ENCODE results near the gene PNPLA6. TPM values are rescaled to one million over a fixed set of nuclear protein-coding genes. Genes with fewer than 3 reads are reported as not detected.
A peak's percentile ranks its signal among the peaks of the same experiment; 100 is the strongest.

PNPLA6 gene
- total and polyA plus RNA-seq, 2 of the 13 experiments (the other 11 are each of a cell fraction or from before 2014, with no cell fraction given) = 24.9 to 28.2 TPM

- TF ChIP-seq, protein P1, sequence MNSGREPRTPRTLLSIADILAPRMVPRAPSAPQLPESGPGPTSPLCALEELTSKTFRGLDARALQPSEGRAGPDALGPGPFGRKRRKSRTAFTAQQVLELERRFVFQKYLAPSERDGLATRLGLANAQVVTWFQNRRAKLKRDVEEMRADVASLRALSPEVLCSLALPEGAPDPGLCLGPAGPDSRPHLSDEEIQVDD (CRISPR knock-in tag; IDR thresholded peaks at IDR 0.05; ENCODE audit: borderline replicate concordance) = peak; percentile 98; the same call in 1 of the 2 replicates
- TF ChIP-seq ESRRA (CRISPR knock-in tag; IDR thresholded peaks at IDR 0.05; ENCODE audit: low read depth) (0 out of 2 replicates have a peak, but pooled peaks have one; percentile 55), NONO (IDR thresholded peaks at IDR 0.05) (no peak), NONO (CRISPR knock-in tag; conservative IDR thresholded peaks at IDR 0.05) (no peak), RORA (CRISPR knock-in tag; IDR thresholded peaks at IDR 0.05) (0 out of 2 replicates have a peak, but pooled peaks have one; percentile 67), NFE2 (CRISPR knock-in tag; IDR thresholded peaks at IDR 0.05) (peak; percentile 85), ZNF784 (CRISPR knock-in tag; IDR thresholded peaks at IDR 0.05; ENCODE audit: borderline replicate concordance) (peak; percentile 91), SOX13 (IDR thresholded peaks at IDR 0.05) (no peak), SOX13 (CRISPR knock-in tag; conservative IDR thresholded peaks at IDR 0.05 in 1 of 2, IDR thresholded peaks at IDR 0.05 in 1 of 2) (peak in 1 of 2 experiments; percentile 82; a peak in 2 of 4 replicates), CENPBD1 (CRISPR knock-in tag; IDR thresholded peaks at IDR 0.05; ENCODE audit: borderline replicate concordance, low read depth) (peak; percentile 62; the same call in 1 of the 2 replicates), ZNF432 (CRISPR knock-in tag; IDR thresholded peaks at IDR 0.05; ENCODE audit: borderline replicate concordance) (peak; percentile 90; the same call in 1 of the 2 replicates), NBN (conservative IDR thresholded peaks at IDR 0.05) (no peak), ZNF260 (CRISPR knock-in tag; IDR thresholded peaks at IDR 0.05; ENCODE audit: borderline replicate concordance, low read depth) (no peak), MXD4 (CRISPR knock-in tag; IDR thresholded peaks at IDR 0.05) (peak; percentile 95; the same call in 1 of the 2 replicates), ZFP36 (IDR thresholded peaks at IDR 0.05; ENCODE audit: borderline replicate concordance, low read depth, low read length, partially characterized antibody) (no peak), ZNF562 (CRISPR knock-in tag; IDR thresholded peaks at IDR 0.05; ENCODE audit: borderline replicate concordance) (no peak)
- TF ChIP-seq, protein P2, sequence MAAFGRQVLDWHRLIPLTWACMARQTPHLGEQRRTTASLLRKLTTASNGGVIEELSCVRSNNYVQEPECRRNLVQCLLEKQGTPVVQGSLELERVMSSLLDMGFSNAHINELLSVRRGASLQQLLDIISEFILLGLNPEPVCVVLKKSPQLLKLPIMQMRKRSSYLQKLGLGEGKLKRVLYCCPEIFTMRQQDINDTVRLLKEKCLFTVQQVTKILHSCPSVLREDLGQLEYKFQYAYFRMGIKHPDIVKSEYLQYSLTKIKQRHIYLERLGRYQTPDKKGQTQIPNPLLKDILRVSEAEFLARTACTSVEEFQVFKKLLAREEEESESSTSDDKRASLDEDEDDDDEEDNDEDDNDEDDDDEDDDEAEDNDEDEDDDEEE (CRISPR knock-in tag; IDR thresholded peaks at IDR 0.05) = peak; percentile 96
- TF ChIP-seq, protein P3, sequence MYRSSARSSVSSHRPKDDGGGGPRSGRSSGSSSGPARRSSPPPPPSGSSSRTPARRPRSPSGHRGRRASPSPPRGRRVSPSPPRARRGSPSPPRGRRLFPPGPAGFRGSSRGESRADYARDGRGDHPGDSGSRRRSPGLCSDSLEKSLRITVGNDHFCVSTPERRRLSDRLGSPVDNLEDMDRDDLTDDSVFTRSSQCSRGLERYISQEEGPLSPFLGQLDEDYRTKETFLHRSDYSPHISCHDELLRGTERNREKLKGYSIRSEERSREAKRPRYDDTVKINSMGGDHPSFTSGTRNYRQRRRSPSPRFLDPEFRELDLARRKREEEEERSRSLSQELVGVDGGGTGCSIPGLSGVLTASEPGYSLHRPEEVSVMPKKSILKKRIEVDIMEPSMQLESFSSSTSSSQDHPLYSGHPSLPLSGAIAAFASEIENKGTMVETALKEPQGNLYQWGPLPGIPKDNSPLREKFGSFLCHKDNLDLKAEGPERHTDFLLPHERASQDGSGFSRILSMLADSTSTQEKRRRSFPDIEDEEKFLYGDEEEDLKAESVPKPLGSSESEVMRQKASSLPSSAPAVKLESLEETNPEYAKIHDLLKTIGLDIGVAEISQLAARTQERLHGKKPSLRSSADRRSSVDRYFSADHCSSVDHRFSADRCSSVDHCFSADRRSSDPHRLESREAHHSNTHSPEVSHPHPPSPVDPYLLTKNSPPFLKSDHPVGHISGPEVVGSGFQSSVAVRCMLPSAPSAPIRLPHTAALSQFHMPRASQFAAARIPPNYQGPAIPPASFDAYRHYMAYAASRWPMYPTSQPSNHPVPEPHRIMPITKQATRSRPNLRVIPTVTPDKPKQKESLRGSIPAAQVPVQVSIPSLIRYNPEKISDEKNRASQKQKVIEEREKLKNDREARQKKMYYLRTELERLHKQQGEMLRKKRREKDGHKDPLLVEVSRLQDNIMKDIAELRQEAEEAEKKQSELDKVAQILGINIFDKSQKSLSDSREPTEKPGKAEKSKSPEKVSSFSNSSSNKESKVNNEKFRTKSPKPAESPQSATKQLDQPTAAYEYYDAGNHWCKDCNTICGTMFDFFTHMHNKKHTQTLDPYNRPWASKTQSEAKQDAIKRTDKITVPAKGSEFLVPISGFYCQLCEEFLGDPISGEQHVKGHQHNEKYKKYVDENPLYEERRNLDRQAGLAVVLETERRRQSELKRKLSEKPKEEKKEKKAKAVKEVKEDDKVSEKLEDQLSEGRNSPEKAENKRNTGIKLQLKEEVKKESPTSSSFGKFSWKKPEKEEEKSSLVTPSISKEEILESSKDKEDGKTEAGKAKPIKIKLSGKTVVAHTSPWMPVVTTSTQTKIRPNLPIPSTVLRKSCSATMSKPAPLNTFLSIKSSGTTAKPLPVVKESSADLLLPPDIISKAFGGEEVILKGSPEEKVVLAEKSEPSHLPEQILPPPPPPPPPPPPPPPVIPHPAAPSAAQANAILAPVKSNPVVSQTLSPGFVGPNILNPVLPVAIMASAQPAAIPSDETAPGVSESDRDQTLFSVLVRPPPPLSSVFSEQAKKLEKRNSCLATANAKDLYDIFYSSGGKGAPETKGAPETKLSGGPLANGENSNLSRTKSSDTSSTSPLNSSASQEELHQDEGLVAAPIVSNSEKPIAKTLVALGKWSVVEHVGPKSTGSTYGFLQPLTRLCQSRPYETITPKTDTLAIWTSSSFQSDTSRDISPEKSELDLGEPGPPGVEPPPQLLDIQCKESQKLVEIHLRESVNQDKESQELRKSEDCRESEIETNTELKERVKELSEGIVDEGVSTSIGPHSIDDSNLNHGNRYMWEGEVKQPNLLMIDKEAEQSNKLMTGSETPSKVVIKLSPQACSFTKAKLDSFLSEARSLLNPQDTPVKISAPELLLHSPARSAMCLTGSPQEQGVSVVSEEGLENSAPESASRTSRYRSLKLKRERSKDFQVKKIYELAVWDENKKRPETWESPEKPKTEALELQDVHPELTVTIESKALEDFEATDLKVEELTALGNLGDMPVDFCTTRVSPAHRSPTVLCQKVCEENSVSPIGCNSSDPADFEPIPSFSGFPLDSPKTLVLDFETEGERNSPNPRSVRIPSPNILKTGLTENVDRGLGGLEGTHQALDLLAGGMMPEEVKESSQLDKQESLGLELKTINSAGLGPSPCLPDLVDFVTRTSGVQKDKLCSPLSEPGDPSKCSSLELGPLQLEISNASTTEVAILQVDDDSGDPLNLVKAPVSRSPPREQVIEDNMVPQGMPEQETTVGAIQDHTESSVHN (CRISPR knock-in tag; IDR thresholded peaks at IDR 0.05) = peak; percentile 74; the same call in 1 of the 2 replicates
These were observed 27.3 kb downstream of the PNPLA6 start (continued) for GRCh38 chr19:7562646-7563393.

All from HepG2 (cell line).